NCI-H2196 treated with DMSO at 0.1 percent for 48 hours (cell line): ENCODE measurements around the gene ADGRD1.
A peak's percentile ranks its signal among the peaks of the same experiment; 100 is the strongest.

Experiments
- DNase-seq: peaks from one replicate; lab custom pipeline; 2025; ENCODE audit not compliant: unreplicated experiment; lab: John Stamatoyannopoulos, UW

ADGRD1 gene

GRCh38 chr12:131142891-131143657 is 189.4 kb downstream of the ADGRD1 start:
- DNase-seq = no peak

GRCh38 chr12:131146173-131146675 is 192.5 kb downstream of the ADGRD1 start:
- DNase-seq = no peak

GRCh38 chr12:131147293-131147692 is 193.6 kb downstream of the ADGRD1 start:
- no peak for DNase-seq

GRCh38 chr12:131147894-131148293 is 194.2 kb downstream of the ADGRD1 start:
- no peak for DNase-seq

GRCh38 chr12:131151558-131152345 is 198.0 kb downstream of the ADGRD1 start:
- DNase-seq = no peak

- DNase-seq = no peak
Observed at GRCh38 chr12:131152587-131152986, 198.9 kb downstream of the ADGRD1 start.

GRCh38 chr12:131153016-131153415 is 199.3 kb downstream of the ADGRD1 start:
- DNase-seq = no peak

- DNase-seq = no peak
Observed at GRCh38 chr12:131153956-131154355, 200.2 kb downstream of the ADGRD1 start.

- DNase-seq = no peak
Observed at GRCh38 chr12:131155131-131155530, 201.4 kb downstream of the ADGRD1 start.

- no peak for DNase-seq
Observed at GRCh38 chr12:131157743-131158142, 204.0 kb downstream of the ADGRD1 start.

GRCh38 chr12:131159660-131160059 is 206.0 kb downstream of the ADGRD1 start:
- DNase-seq = no peak

GRCh38 chr12:131162113-131162512 is 208.4 kb downstream of the ADGRD1 start:
- no peak for DNase-seq

GRCh38 chr12:131163189-131163738 is 209.6 kb downstream of the ADGRD1 start:
- DNase-seq = no peak

GRCh38 chr12:131164096-131164872 is 210.6 kb downstream of the ADGRD1 start:
- no peak for DNase-seq

GRCh38 chr12:131166717-131167116 is 213.0 kb downstream of the ADGRD1 start:
- DNase-seq = no peak

- peak; percentile 4 for DNase-seq
Observed at GRCh38 chr12:131167334-131167733, 213.6 kb downstream of the ADGRD1 start.

GRCh38 chr12:131171029-131171428 is 217.3 kb downstream of the ADGRD1 start:
- no peak for DNase-seq

- DNase-seq = no peak
Observed at GRCh38 chr12:131174901-131175300, 221.2 kb downstream of the ADGRD1 start.

GRCh38 chr12:131176266-131176665 is 222.6 kb downstream of the ADGRD1 start:
- no peak for DNase-seq

GRCh38 chr12:131176926-131177325 is 223.2 kb downstream of the ADGRD1 start:
- DNase-seq = no peak

- DNase-seq = no peak
Observed at GRCh38 chr12:131177599-131177998, 223.9 kb downstream of the ADGRD1 start.
